ENCODE data around the gene LIMS2.

The LIMS2 gene

GRCh38 chr2:127658146-127658545 lies 17.2 kb downstream of the LIMS2 start:
- no peak overlapping the region for H3K27ac Mint-ChIP-seq
- no peak overlapping the region for H3K4me3 Mint-ChIP-seq
- DNase-seq (no peak), ATAC-seq (no peak)
- H3K9me3 Mint-ChIP-seq = no peaks in the 10 kb centered on the region
- peaks cover 7% of the 10 kb centered on the region for H3K4me1 Mint-ChIP-seq
- H3K27me3 Mint-ChIP-seq = peaks cover 24% of the 10 kb centered on the region

- Mint-ChIP-seq H3K27ac (no peak overlapping the region), H3K4me1 (peaks cover 12% of the 10 kb centered on the region), H3K9me3 (no peaks in the 10 kb centered on the region), H3K4me3 (no peak overlapping the region), H3K27me3 (peaks cover 14% of the 10 kb centered on the region)
- DNase-seq (no peak), ATAC-seq (no peak)
Measured at GRCh38 chr2:127657232-127657595, 18.1 kb downstream of the LIMS2 start.

DNA sequence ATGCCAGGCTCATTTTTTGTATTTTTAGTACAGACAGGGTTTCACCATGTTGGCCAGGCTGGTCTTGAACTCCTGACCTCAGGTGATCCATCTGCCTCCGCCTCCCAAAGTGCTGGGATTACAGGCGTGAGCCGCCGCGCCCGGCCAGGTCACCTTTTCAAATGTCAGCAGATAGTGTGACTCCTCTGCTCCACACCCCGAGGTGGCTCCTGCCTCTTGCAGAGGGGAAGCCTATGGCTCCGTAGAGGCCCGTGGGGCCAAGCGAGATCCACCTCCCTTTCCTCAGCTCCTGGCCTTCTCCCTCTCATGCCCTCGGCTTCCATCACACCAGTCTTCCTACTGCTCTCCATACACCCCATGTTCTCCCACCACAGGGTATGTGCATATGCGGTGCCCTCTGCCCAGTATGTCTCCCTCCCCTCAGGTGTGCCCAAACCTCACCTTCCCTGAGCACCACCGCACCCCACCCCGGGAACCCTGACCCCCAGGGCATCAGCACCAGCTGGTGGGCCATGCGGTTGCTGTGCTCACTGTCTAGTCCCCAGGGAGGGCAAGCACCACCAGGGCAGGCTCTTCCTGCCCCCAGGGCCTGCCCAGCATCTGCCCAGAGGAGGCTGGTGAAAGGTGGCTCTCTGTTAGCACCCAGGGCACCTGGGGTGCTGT lies 18.6 kb downstream of the LIMS2 start:
- DNase-seq (no peak), ATAC-seq (peak; percentile 36)
- H3K4me3 Mint-ChIP-seq = no peak overlapping the region
- H3K9me3 Mint-ChIP-seq = no peaks in the 10 kb centered on the region
- H3K27ac Mint-ChIP-seq = peak overlapping the region in 1 of 2 donors; percentile 34
- peaks cover 12% of the 10 kb centered on the region for H3K4me1 Mint-ChIP-seq
- H3K27me3 Mint-ChIP-seq = peaks cover 9% of the 10 kb centered on the region

- Mint-ChIP-seq H3K27ac (no peak overlapping the region), H3K4me3 (no peak overlapping the region), H3K9me3 (no peaks in the 10 kb centered on the region), H3K27me3 (no peaks in the 10 kb centered on the region), H3K4me1 (peaks cover 12% of the 10 kb centered on the region)
- DNase-seq = no peak
- no peak for ATAC-seq
Measured at GRCh38 chr2:127655209-127656073, 19.9 kb downstream of the LIMS2 start.

DNA sequence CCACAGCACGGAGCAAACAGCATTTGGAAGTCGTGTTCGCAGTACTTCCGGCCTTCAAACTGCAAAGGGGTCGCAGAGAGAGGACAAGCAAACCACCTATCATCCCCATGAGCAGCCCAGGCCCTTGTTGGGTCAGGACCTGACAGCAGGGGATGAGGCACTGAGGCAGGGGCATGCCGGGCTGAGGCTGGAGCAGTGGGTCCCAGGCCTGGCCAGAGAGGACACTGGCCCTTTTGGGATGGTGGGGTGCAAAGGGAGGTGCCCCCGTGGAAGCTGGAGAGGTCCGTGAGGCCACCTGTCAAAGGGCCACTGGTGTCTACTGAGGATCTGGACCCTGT lies 20.5 kb downstream of the LIMS2 start:
- Mint-ChIP-seq H3K27ac (no peak overlapping the region), H3K4me1 (peaks cover 14% of the 10 kb centered on the region), H3K4me3 (no peak overlapping the region), H3K9me3 (no peaks in the 10 kb centered on the region), H3K27me3 (no peaks in the 10 kb centered on the region)
- DNase-seq = no peak
- no peak for ATAC-seq

DNA sequence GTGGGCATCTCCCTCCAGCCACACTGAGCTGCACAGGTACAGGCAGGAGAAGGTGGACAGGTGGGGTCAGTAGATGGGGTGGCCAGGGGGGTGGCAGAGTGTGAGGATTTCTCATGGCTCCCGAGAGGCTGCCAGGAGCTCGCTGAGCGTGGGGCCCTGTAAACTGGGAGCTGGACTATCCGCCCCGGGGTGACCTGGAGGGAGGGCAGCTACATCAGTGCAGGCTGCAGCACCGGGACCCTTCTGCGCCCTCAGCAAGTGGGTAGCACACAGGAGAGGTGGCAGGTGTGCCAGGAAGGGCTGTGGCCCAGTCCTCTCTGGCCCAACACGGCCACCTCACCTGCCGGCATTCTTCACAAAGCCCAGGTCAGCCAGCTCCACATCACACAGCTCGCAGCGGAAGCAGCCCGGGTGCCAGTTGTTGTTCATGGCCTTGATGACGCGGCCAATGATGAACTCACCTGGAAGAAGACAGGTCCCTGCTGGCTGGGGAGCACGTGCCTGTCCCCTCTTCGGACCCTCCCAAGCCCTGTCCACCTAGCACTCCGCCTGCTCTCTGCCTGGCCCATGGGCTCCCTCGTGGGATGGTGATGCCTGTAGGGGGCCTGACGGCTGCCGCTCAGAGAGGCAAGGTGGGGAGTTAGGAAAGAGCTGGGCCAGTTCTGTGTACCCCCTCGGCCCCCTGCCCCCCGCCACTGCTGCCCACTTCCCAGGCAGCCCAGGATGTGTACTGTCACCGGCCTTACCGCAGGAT lies 21.1 kb downstream of the LIMS2 start:
- DNase-seq (no peak), ATAC-seq (no peak)
- Mint-ChIP-seq H3K4me1 (peaks cover 19% of the 10 kb centered on the region), H3K9me3 (no peaks in the 10 kb centered on the region), H3K27me3 (no peaks in the 10 kb centered on the region), H3K27ac (no peak overlapping the region), H3K4me3 (no peak overlapping the region)

- H3K27ac Mint-ChIP-seq = peak overlapping the region in 1 of 2 donors; percentile 54
Measured at GRCh38 chr2:127653421-127654083, 21.8 kb downstream of the LIMS2 start.

DNA sequence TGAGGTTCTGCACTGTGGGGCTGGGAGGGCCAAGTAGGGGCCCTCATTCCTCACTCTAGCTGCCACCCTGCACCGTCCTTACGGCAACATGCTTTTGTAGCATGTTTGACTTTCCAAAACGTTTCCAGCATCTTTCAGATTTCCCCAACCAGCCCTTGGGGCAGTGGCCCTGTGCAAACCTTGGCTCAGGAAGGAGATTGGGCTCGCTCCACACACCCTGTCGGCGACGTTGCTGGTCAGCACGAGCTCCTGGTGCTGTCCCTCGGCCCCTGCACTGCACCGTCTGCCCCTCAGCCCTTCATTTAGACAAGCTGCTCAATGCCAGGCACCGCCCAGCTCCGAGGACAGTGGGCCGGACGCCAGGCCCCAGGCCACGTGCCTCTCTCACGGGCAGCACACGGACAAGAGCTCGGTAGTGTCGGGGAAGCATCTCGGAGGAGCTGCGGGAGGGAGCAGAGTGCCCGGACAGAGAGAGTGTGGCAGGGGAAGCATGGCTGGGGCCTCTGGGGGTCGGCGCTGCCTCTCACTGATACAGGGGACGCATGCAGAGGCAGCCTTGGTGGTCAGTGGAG lies 22.5 kb downstream of the LIMS2 start:
- peak overlapping the region in 1 of 2 donors; percentile 48 for H3K27ac Mint-ChIP-seq
- no peak overlapping the region for H3K4me3 Mint-ChIP-seq
- H3K27me3 Mint-ChIP-seq = no peaks in the 10 kb centered on the region
- no peaks in the 10 kb centered on the region for H3K9me3 Mint-ChIP-seq
- H3K4me1 Mint-ChIP-seq = peaks cover 33% of the 10 kb centered on the region
- ATAC-seq (no peak), DNase-seq (no peak)

More at GRCh38 chr2:127653421-127654083, 21.8 kb downstream of the LIMS2 start:
- no peak for DNase-seq
- no peak overlapping the region for H3K4me3 Mint-ChIP-seq
- no peaks in the 10 kb centered on the region for H3K9me3 Mint-ChIP-seq
- H3K4me1 Mint-ChIP-seq = peaks cover 26% of the 10 kb centered on the region
- ATAC-seq = no peak
- no peaks in the 10 kb centered on the region for H3K27me3 Mint-ChIP-seq

- DNase-seq (no peak), ATAC-seq (no peak)
- no peaks in the 10 kb centered on the region for H3K27me3 Mint-ChIP-seq
- H3K9me3 Mint-ChIP-seq = no peaks in the 10 kb centered on the region
- peaks cover 41% of the 10 kb centered on the region for H3K4me1 Mint-ChIP-seq
- H3K4me3 Mint-ChIP-seq = no peak overlapping the region
- no peak overlapping the region for H3K27ac Mint-ChIP-seq
Measured at GRCh38 chr2:127651971-127652550, 23.3 kb downstream of the LIMS2 start.

DNA sequence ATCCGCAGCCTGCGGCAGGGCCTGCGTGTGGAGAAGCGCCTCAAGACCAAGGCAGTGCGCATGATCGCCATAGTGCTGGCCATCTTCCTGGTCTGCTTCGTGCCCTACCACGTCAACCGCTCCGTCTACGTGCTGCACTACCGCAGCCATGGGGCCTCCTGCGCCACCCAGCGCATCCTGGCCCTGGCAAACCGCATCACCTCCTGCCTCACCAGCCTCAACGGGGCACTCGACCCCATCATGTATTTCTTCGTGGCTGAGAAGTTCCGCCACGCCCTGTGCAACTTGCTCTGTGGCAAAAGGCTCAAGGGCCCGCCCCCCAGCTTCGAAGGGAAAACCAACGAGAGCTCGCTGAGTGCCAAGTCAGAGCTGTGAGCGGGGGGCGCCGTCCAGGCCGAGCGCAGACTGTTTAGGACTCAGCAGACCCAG lies 23.9 kb downstream of the LIMS2 start:
- ATAC-seq = no peak
- no peak overlapping the region for H3K4me3 Mint-ChIP-seq
- H3K27ac Mint-ChIP-seq = no peak overlapping the region
- no peaks in the 10 kb centered on the region for H3K27me3 Mint-ChIP-seq
- no peaks in the 10 kb centered on the region for H3K9me3 Mint-ChIP-seq
- no peak for DNase-seq
- peaks cover 48% of the 10 kb centered on the region for H3K4me1 Mint-ChIP-seq

- DNase-seq = no peak
- H3K27me3 Mint-ChIP-seq = no peaks in the 10 kb centered on the region
- peaks cover 52% of the 10 kb centered on the region for H3K4me1 Mint-ChIP-seq
- no peaks in the 10 kb centered on the region for H3K9me3 Mint-ChIP-seq
- ATAC-seq = no peak
- no peak overlapping the region for H3K4me3 Mint-ChIP-seq
- no peak overlapping the region for H3K27ac Mint-ChIP-seq
Measured at GRCh38 chr2:127650785-127651380, 24.4 kb downstream of the LIMS2 start.

GRCh38 chr2:127650041-127650784 lies 25.1 kb downstream of the LIMS2 start:
- Mint-ChIP-seq H3K4me1 (peaks cover 52% of the 10 kb centered on the region), H3K4me3 (no peak overlapping the region), H3K27ac (no peak overlapping the region), H3K27me3 (no peaks in the 10 kb centered on the region), H3K9me3 (no peaks in the 10 kb centered on the region)
- ATAC-seq = peak; percentile 17
- no peak for DNase-seq

GRCh38 chr2:127649684-127650040 lies 25.7 kb downstream of the LIMS2 start:
- Mint-ChIP-seq H3K4me1 (peaks cover 52% of the 10 kb centered on the region), H3K9me3 (no peaks in the 10 kb centered on the region), H3K27me3 (no peaks in the 10 kb centered on the region), H3K4me3 (peak overlapping the region in 1 of 2 donors; percentile 64), H3K27ac (peak overlapping the region; percentile 43 to 86)
- ATAC-seq (peak; percentile 72), DNase-seq (peak; percentile 78 to 81)

DNA sequence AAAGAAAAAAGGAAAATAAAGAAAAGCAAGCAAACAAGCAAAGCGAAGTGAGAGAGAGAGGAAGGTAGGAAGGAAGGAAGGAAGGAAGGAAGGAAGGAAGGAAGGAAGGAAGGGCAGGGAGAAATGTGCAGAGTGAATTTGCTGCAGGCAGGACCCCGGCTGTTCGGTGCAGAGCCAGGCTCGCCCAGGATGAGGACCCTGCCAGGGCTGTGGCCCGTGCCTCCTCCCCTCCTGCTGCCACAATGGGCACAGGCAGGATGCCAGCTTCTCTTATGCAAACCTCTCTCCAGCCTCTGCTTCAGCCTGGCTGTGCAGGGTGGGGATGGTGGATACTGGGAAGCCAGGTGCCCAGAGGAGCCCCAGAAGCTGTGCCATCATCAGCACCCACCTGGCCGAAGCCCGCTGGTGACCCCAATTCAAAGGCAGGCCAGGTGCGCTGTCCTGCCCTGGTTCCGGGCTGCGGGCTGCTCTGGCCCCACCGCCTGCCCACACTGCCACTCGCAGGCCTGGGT lies 26.2 kb downstream of the LIMS2 start:
- no peaks in the 10 kb centered on the region for H3K9me3 Mint-ChIP-seq

More for the DNA sequence above, 26.2 kb downstream of the LIMS2 start:
- Mint-ChIP-seq H3K27ac (peak overlapping the region in 1 of 2 donors; percentile 86), H3K4me1 (peaks cover 52% of the 10 kb centered on the region), H3K4me3 (peak overlapping the region in 1 of 2 donors; percentile 27), H3K27me3 (no peaks in the 10 kb centered on the region)
- no peak for DNase-seq
- ATAC-seq = peak; percentile 10
